ENCODE measurements around the gene C10orf71. TPM values are rescaled to one million over a fixed set of nuclear protein-coding genes. Genes with fewer than 3 reads are reported as not detected.

C10orf71 gene
- total and polyA plus RNA-seq, 11 donors = 6.6 to 228 (median 112) TPM

DNA sequence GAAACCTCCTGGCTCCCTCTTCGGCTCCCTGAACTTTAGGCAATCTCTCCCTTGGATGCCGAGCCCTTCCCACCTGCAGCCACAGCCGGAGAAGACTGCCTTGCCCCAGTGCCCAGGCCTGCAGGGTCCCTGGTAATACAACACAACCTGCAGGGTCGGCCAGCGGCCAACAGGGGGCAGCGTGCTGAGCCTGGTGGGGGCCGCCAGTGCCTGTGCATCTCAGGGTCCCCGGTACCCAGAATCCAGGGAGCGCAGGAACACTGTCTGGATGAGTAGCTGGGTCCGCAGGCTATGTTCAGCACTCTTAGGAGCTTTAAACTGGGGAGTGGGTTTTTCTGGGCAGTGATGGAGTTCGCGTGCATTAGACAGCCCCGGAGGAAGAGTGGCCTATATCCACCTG, 17.5 kb upstream of the C10orf71 start:
- ATAC-seq (no peak), DNase-seq (no peak)
- TF ChIP-seq POLR2A (IDR thresholded peaks at IDR 0.05) = no peak
- TF ChIP-seq, protein P1, sequence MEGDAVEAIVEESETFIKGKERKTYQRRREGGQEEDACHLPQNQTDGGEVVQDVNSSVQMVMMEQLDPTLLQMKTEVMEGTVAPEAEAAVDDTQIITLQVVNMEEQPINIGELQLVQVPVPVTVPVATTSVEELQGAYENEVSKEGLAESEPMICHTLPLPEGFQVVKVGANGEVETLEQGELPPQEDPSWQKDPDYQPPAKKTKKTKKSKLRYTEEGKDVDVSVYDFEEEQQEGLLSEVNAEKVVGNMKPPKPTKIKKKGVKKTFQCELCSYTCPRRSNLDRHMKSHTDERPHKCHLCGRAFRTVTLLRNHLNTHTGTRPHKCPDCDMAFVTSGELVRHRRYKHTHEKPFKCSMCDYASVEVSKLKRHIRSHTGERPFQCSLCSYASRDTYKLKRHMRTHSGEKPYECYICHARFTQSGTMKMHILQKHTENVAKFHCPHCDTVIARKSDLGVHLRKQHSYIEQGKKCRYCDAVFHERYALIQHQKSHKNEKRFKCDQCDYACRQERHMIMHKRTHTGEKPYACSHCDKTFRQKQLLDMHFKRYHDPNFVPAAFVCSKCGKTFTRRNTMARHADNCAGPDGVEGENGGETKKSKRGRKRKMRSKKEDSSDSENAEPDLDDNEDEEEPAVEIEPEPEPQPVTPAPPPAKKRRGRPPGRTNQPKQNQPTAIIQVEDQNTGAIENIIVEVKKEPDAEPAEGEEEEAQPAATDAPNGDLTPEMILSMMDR (IDR thresholded peaks at IDR 0.05) = peak in 6 of 12 donors; percentile 9 to 33 (median 16)
- H3K9me3 ChIP-seq = no peaks in the 10 kb centered on the region
- intact Hi-C loops (cut with DNase I) = no loop called here
- H3K4me1 ChIP-seq = peaks cover 0 to 42% (median 28%) of the 10 kb centered on the region in 12 donors
- no peaks in the 10 kb centered on the region for H3K36me3 ChIP-seq
- no peak overlapping the region for H3K27ac ChIP-seq
- no peak overlapping the region for H3K4me3 ChIP-seq
- no peaks in the 10 kb centered on the region for H3K27me3 ChIP-seq
- 76 to 82% (median 80%) methylated on average over 13 of the region's 13 CpGs for WGBS, 4 donors

DNA sequence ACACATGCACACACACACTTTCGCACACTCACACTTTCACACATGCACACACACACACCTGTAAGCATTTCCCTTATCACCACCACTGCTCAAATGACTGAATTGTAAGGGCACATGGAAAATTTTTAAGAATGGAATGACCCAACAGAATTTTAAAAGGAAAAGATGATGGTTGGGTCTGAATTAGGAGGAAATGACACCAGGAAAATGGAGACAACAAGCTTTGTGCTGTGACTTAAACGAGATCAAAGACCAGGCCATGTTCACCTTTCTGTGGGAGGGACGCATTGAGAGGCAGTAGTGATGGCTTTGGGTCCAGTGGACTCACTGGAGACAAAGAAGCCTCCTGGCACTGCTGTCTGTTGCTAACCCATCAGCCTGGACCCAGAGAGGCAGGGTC, 16.7 kb upstream of the C10orf71 start:
- WGBS, 4 donors = 52 to 90% (median 56%) methylated on average over 3 of the region's 3 CpGs
- H3K4me1 ChIP-seq = peaks cover 0 to 44% (median 28%) of the 10 kb centered on the region in 12 donors
- no peak for DNase-seq

DNA sequence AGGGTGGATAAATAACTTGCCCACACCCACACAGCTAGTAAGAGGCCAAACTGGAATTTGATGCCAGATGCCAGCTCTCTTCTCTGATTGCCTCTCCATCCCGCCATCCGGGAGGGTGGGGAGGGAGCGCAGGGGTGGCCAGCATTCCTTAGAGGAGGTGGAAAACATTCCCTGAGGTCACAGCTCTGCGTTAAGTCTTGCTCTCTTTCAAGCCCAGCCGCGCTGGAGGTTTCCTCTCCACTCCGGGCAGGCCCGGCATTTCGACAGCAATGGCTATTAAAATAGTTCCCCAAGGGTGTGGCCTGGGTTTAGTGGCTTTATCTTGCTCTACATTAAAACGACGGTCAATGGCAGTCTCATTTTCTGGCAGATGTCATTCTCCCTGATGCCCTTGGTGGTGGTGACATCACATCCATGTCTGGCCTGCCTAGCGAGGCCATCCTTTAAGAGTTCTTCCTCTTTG, 16.1 kb upstream of the C10orf71 start:
- H3K9me3 ChIP-seq = no peaks in the 10 kb centered on the region
- intact Hi-C loops (cut with DNase I) = no loop called here
- 29 to 44% (median 38%) methylated on average over 12 of the region's 12 CpGs for WGBS, 4 donors
- H3K4me3 ChIP-seq = no peak overlapping the region
- peak in 3 of 5 donors; percentile 23 to 48 (median 36) for DNase-seq
- no peaks in the 10 kb centered on the region for H3K27me3 ChIP-seq
- no peaks in the 10 kb centered on the region for H3K36me3 ChIP-seq
- peak overlapping the region in 11 of 12 donors; percentile 12 to 71 (median 50) for H3K27ac ChIP-seq
- TF ChIP-seq, protein P1 (IDR thresholded peaks at IDR 0.05) = no peak
- no peak for TF ChIP-seq POLR2A (IDR thresholded peaks at IDR 0.05)
- peak in 3 of 4 donors; percentile 36 to 45 (median 38) for ATAC-seq
- H3K4me1 ChIP-seq = peaks cover 0 to 43% (median 24%) of the 10 kb centered on the region in 12 donors

More for the DNA sequence above, 16.7 kb upstream of the C10orf71 start:
- Histone ChIP-seq H3K4me3 (no peak overlapping the region), H3K27ac (peak overlapping the region in 10 of 12 donors; percentile 12 to 71 (median 53)), H3K36me3 (no peaks in the 10 kb centered on the region), H3K9me3 (no peaks in the 10 kb centered on the region), H3K27me3 (no peaks in the 10 kb centered on the region)
- ATAC-seq = no peak
- TF ChIP-seq POLR2A (IDR thresholded peaks at IDR 0.05) = no peak
- TF ChIP-seq, protein P1 (IDR thresholded peaks at IDR 0.05) = no peak
- intact Hi-C loops (cut with DNase I) = no loop called here

DNA sequence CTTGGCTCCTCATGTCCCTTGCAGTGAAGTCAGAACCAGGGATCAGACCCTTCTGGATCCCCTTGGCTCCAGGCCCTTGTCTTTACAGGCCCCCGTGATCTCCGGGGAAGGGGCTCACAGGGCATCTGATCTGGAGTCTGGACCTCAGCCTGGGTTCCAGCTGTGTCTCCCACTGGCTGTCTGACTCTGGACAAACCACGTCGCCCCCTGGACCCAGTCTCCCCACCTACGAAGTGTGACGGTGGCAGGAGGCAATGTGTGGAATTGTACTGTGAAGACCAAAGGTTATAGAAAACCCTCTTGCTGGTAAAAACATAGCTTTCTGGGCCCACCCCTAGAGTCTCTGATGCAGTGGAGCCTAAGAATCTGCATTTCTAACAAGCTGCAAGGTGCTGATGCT, 15.5 kb upstream of the C10orf71 start:
- intact Hi-C loops (cut with DNase I) = no loop called here
- DNase-seq (peak in 3 of 5 donors; percentile 6 to 15 (median 9)), ATAC-seq (no peak)
- Histone ChIP-seq H3K27ac (peak overlapping the region in 3 of 12 donors; percentile 50 to 71 (median 67)), H3K4me3 (no peak overlapping the region), H3K27me3 (no peaks in the 10 kb centered on the region), H3K36me3 (no peaks in the 10 kb centered on the region), H3K4me1 (peaks cover 0 to 42% (median 23%) of the 10 kb centered on the region in 12 donors), H3K9me3 (no peaks in the 10 kb centered on the region)
- WGBS, 4 donors = 93 to 97% (median 96%) methylated on average over 6 of the region's 6 CpGs
- TF ChIP-seq POLR2A (IDR thresholded peaks at IDR 0.05) = no peak
- TF ChIP-seq, protein P1 (IDR thresholded peaks at IDR 0.05) = no peak

Measured in heart left ventricle (tissue), 16 donors.